ENCODE data around the gene MCL1.
A peak's percentile ranks its signal among the peaks of the same experiment; 100 is the strongest.

Gene MCL1

DNA sequence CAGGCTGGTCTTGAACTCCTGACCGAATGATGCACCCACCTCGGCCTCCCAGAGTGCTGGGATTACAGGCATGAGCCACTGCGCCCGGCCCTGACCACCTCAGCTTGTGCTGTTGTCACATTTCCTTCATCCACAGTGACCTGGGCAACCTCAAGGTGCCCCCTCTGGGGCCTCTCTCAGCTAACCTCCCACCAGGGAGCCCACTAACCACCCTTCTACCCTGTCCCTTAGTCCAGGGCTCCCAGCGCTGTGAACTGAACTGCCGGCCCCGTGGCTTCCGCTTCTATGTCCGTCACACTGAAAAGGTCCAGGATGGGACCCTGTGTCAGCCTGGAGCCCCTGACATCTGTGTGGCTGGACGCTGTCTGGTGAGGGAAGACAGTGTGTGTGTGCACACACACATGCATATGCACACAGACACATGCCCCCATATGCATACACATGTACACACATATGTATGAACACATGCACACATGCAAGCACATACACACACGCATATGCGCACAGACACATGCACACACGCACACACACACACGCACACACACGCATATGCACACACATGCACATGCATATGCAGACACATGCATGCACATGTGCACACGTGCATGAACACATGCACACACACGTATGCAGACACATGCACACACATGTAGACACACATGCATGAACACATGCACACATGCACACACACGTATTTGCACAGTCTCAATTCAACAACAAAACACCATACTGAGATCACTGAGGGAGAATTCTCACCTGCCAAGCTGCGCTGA lies 24.0 kb downstream of the MCL1 start:
- DNase-seq: no peak

GRCh38 chr1:150554086-150554452 lies 25.3 kb downstream of the MCL1 start:
- DNase-seq: no peak

DNA sequence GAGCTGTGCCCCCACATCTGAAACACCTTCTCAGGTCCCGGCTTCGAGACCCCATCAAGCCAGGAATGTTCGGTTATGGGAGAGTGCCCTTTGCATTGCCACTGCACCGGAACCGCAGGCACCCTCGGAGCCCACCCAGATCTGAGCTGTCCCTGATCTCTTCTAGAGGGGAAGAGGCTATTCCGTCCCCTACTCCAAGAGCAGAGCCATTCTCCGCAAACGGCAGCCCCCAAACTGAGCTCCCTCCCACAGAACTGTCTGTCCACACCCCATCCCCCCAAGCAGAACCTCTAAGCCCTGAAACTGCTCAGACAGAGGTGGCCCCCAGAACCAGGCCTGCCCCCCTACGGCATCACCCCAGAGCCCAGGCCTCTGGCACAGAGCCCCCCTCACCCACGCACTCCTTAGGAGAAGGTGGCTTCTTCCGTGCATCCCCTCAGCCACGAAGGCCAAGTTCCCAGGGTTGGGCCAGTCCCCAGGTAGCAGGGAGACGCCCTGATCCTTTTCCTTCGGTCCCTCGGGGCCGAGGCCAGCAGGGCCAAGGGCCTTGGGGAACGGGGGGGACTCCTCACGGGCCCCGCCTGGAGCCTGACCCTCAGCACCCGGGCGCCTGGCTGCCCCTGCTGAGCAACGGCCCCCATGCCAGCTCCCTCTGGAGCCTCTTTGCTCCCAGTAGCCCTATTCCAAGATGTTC lies 25.9 kb downstream of the MCL1 start:
- DNase-seq: no peak

- no peak for DNase-seq
Observed at GRCh38 chr1:150552911-150553289, 26.5 kb downstream of the MCL1 start.

GRCh38 chr1:150552128-150552910 lies 27.1 kb downstream of the MCL1 start:
- no peak for DNase-seq

DNA sequence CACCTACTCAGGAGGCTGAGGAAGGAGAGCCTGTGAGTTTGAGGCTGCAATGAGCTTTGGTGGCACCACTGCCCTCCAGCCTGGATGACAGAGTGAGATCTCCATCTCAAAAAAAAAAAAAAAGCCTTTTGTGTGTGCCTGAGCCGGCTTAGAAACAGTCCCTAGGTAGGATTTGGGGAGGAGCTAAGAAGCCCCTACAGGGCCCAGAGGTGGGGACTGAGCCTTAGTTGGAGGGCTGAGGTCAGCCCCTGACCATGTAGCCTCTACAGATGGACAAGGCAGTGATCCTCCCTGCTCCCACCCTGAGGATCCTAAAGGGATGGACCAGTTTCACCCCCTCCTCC lies 27.7 kb downstream of the MCL1 start:
- no peak for DNase-seq

- no peak for DNase-seq
Observed at GRCh38 chr1:150551051-150551783, 28.2 kb downstream of the MCL1 start.

- DNase-seq: no peak
Observed at GRCh38 chr1:150550222-150551050, 29.0 kb downstream of the MCL1 start.

DNA sequence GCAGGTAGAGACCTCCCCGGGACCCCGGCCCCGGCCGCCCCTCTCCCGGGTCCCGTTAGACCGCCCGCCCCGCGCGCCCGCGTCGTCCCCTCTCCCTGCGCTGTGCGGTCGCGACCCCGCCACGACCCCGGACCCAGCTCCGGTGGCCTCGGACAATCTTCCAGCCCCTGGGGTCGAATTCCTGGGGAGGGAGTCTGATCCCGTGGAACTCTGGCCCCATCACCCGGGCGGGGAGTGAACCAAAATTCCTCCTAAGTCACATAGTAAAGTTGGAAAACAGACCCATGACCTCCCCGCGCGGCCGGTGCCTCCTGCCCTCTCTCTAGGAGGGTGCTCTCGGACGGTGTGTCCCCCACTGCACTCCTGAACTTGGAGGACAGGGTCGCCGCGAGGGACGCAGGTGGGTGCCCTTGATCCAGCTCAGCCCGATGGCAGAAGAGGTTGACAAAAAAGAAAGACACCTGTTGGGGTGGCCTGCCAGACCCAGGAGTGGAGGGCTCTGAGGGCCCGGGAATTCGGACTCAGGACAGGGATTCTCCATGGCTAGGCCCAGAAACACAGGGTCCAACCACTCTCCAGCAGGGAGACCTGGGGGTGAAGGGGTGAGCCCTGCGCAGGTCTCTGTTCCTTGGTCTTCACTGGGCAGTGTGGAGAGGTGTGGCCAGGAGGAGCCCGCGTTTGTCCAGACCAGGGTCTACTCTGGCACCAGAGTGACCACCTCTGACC lies 29.8 kb downstream of the MCL1 start:
- DNase-seq: no peak

DNA sequence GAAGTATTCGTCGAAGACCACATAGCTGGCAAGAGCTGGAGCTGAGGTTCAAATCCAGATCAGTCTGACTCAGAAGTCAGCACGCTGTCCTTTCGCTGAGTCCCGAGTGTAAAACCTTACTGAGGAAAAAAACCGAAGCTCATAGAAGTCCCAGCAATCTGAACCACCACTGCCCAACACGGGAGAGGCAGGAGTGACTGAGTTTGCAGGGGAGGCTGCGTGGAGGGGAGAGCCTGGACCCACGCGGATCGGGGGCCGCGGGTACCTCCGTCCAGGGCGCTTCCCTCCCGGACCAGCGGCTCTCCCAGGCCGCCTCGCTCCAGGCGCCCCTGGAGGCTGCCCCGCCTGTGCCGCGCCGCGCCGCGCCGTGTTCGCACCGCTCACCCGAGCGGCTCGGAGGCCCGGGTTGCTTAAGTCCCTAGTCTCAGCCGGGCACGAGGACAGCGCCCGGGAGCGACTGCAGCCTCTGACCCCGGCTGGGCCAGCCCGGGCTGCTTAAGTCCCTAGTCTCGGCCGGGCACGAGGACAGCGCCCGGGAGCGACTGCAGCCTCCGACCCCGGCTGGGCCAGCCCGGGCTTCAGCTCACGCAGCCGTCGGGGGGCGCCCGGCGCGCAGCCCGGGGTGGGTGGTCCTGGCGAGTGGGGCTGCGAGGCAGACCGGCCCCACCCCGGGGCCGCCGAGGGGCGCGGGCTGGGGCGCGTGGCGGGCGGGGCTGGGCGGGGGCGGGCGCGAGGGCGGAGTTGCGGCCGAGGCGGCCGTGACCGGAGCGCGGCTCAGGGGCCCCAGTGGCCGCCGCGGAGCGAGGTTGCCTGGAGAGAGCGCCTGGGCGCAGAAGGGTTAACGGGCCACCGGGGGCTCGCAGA lies 30.5 kb downstream of the MCL1 start, which contains the start of gene ADAMTSL4:
Gene ADAMTSL4, plus strand, starts transcription at position 777 of the 864 bp plus-strand sequence. CDS start 2,881 bp downstream, outside the sequence.
- peak; percentile 33 for DNase-seq

- no peak for DNase-seq
Observed at GRCh38 chr1:150548324-150548631, 31.1 kb downstream of the MCL1 start.

DNA sequence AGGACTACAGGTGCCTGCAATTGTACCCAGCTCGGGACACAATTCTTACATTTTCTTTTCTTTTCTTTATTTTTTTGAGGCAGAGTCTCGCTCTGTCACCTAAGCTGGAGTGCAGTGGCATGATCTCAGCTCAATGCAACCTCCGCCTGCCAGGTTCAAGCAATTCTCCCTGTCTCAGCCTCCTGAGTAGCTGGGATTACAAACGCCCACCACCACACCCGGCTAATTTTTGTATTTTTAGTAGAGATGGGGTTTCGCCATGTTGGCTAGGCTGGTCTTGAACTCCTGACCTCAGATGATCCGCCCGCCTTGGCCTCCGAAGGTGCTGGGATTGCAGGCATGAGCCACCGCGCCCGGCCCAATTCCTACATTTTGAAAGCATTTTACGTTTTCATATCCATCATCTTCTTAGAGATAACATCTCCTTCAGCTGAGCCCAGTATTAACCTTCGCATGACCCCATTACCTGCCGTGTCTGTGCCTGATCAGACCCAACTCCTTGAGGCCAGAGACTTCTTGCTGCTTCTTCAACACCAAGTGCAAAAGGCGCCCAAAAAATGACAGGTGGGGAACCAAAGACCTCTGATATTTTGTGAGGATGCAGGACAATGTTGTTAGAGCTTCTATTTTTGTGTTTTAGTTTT lies 33.0 kb downstream of the MCL1 start:
- DNase-seq: no peak

DNA sequence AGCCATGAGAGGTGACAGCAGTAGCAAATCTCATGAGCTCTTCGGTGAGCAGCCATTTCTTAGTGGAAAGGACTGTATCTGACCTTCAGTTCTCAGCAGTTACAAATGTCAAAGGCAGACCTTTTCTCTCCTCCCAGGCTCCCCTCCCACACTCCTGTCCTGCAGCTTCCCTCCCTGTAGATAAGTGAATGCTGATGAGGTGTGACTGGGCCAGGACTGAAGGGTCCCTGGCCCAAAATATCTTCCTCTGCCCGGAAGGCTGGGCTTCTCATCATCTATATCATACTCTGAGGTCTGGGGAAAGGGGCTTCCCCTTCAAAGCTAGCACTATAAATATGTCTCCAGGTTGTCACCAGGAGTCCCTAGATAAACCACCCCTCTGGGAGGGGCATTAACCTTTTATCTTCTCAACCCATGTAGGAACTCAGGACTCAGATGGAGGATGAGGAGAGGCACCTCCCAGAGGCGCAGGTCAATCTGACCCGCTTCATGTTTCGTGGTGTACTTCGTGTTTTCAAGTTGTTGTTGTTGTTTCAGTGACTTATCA lies 33.9 kb downstream of the MCL1 start:
- DNase-seq: no peak

GRCh38 chr1:150544204-150544603 lies 35.2 kb downstream of the MCL1 start:
- DNase-seq: no peak

DNA sequence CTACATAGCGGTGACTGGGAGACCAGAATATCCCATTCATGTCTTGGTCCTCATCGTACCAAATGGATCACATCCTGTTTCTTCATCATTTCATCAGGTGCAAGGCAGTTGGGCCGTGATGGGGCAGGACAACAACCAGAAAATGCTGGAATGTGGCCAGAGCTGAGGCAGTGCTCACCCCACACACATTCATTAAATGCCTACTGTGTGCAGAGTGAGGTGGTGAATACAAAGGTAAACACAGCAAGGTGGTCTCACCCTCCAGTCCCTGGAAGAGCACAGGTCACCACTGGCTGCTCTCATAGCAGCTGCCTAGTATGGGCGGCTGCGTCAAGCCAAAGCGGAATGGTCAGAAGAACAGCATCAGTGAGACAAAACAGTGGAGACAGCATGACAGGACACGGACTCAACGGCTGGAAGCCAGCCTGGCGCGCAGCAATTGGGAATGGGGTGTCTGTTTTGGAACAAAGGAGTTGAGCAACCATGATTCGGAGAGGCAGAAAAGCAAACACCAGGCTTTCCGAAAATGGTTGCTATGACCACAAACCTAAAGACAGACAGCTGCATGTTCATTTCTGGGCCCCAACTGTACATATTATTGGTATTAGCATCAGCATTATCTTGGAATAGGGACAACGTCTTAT lies 35.8 kb downstream of the MCL1 start:
- DNase-seq: peak; percentile 64

- no peak for DNase-seq
Observed at GRCh38 chr1:150537732-150538684, 41.4 kb downstream of the MCL1 start.

- DNase-seq: no peak
Observed at GRCh38 chr1:150536836-150537731, 42.3 kb downstream of the MCL1 start.
